ENCODE data around the gene MAP7.

Gene MAP7

GRCh38 chr6:136471922-136472321, 78.3 kb downstream of the MAP7 start:
- ChIA-PET CTCF (no interaction called here), POLR2A (no interaction called here)
- no peak for TF ChIP-seq CTCF (IDR thresholded peaks at IDR 0.05; ENCODE audit: control extremely low read depth, extremely low read depth, low read depth, missing control alignments)
- DNase-seq (ENCODE audit: extremely low spot score) = no peak

GRCh38 chr6:136471372-136471771, 78.8 kb downstream of the MAP7 start:
- no peak for TF ChIP-seq CTCF (IDR thresholded peaks at IDR 0.05; ENCODE audit: control extremely low read depth, extremely low read depth, low read depth, missing control alignments)
- CTCF ChIA-PET = interaction anchor here (1.7 kb wide), 1 partner anchor 19 kb away, joined by 3 read pairs; no protein-coding TSS in a partner anchor
- no peak for DNase-seq (ENCODE audit: extremely low spot score)
- POLR2A ChIA-PET = no interaction called here

- no peak for TF ChIP-seq CTCF (IDR thresholded peaks at IDR 0.05; ENCODE audit: control extremely low read depth, extremely low read depth, low read depth, missing control alignments)
- POLR2A ChIA-PET = no interaction called here
- CTCF ChIA-PET = interaction anchor here (1.7 kb wide), 1 partner anchor 20 kb away, joined by 3 read pairs; no protein-coding TSS in a partner anchor
- DNase-seq (ENCODE audit: extremely low spot score) = no peak
Observed at GRCh38 chr6:136470044-136470443, 80.2 kb downstream of the MAP7 start.

GRCh38 chr6:136469154-136469553, 81.1 kb downstream of the MAP7 start:
- POLR2A ChIA-PET = no interaction called here
- no peak for TF ChIP-seq CTCF (IDR thresholded peaks at IDR 0.05; ENCODE audit: control extremely low read depth, extremely low read depth, low read depth, missing control alignments)
- CTCF ChIA-PET = no interaction called here
- no peak for DNase-seq (ENCODE audit: extremely low spot score)

- ChIA-PET POLR2A (no interaction called here), CTCF (no interaction called here)
- no peak for TF ChIP-seq CTCF (IDR thresholded peaks at IDR 0.05; ENCODE audit: control extremely low read depth, extremely low read depth, low read depth, missing control alignments)
- DNase-seq (ENCODE audit: extremely low spot score) = no peak
Observed at GRCh38 chr6:136468711-136469110, 81.5 kb downstream of the MAP7 start.

GRCh38 chr6:136467186-136467585, 83.0 kb downstream of the MAP7 start:
- CTCF ChIA-PET = no interaction called here
- TF ChIP-seq CTCF (IDR thresholded peaks at IDR 0.05; ENCODE audit: control extremely low read depth, extremely low read depth, low read depth, missing control alignments) = no peak
- POLR2A ChIA-PET = no interaction called here
- no peak for DNase-seq (ENCODE audit: extremely low spot score)

GRCh38 chr6:136466777-136467176, 83.4 kb downstream of the MAP7 start:
- ChIA-PET CTCF (no interaction called here), POLR2A (no interaction called here)
- no peak for TF ChIP-seq CTCF (IDR thresholded peaks at IDR 0.05; ENCODE audit: control extremely low read depth, extremely low read depth, low read depth, missing control alignments)
- DNase-seq (ENCODE audit: extremely low spot score) = no peak
